Measurements from ENCODE around the gene ACSL5. TPM values are rescaled to one million over a fixed set of nuclear protein-coding genes. Genes with fewer than 3 reads are reported as not detected.
"Not testable (repeated sequence)": the region's sequence is repeated elsewhere in the genome, so short reads cannot be mapped to it uniquely, and the experiment has no call there.

ACSL5 gene
- total and polyA plus RNA-seq, 9 donors = 7.9 to 34.2 (median 20.6) TPM

- Histone ChIP-seq H3K4me3 (no peak overlapping the region), H3K36me3 (no peaks in the 10 kb centered on the region), H3K27ac (peak overlapping the region; percentile 37 to 50), H3K9me3 (no peaks in the 10 kb centered on the region), H3K27me3 (no peaks in the 10 kb centered on the region), H3K4me1 (ENCODE audit: insufficient read depth) (peaks cover 11% of the 10 kb centered on the region)
- WGBS, 3 donors = 67 to 78% (median 74%) methylated on average over 8 of the region's 8 CpGs
- TF ChIP-seq EP300 (IDR thresholded peaks at IDR 0.05) (no peak), POLR2A (IDR thresholded peaks at IDR 0.05) (no peak), CTCF (IDR thresholded peaks at IDR 0.05) (no peak)
- intact Hi-C loops (cut with DNase I) = no loop called here
- DNase-seq = no peak
These were observed 1.0 kb downstream of the ACSL5 start for GRCh38 chr10:112374724-112375541.

- TF ChIP-seq EP300 (IDR thresholded peaks at IDR 0.05) (no peak), CTCF (IDR thresholded peaks at IDR 0.05) (no peak), POLR2A (IDR thresholded peaks at IDR 0.05) (no peak)
- intact Hi-C loops (cut with DNase I) = no loop called here
- Histone ChIP-seq H3K4me3 (peak overlapping the region; percentile 26), H3K9me3 (no peaks in the 10 kb centered on the region), H3K27me3 (no peaks in the 10 kb centered on the region), H3K27ac (peak overlapping the region; percentile 37 to 50), H3K4me1 (ENCODE audit: insufficient read depth) (peaks cover 11% of the 10 kb centered on the region), H3K36me3 (no peaks in the 10 kb centered on the region)
- DNase-seq = peak; percentile 67 to 84 (median 74)
- WGBS, 3 donors = 17 to 40% (median 27%) methylated on average over 16 of the region's 16 CpGs
These were observed 1.9 kb downstream of the ACSL5 start for GRCh38 chr10:112375721-112376395.

GRCh38 chr10:112376396-112376790 is 2.5 kb downstream of the ACSL5 start:
- TF ChIP-seq POLR2A (IDR thresholded peaks at IDR 0.05) (no peak), EP300 (IDR thresholded peaks at IDR 0.05) (no peak), CTCF (IDR thresholded peaks at IDR 0.05) (no peak)
- H3K9me3 ChIP-seq = no peaks in the 10 kb centered on the region
- WGBS, 3 donors = 53 to 78% (median 57%) methylated on average over 11 of the region's 11 CpGs
- H3K36me3 ChIP-seq = no peaks in the 10 kb centered on the region
- peaks cover 11% of the 10 kb centered on the region for H3K4me1 ChIP-seq (ENCODE audit: insufficient read depth)
- no peaks in the 10 kb centered on the region for H3K27me3 ChIP-seq
- DNase-seq = no peak
- intact Hi-C loops (cut with DNase I) = no loop called here
- peak overlapping the region; percentile 26 for H3K4me3 ChIP-seq
- peak overlapping the region; percentile 37 to 50 for H3K27ac ChIP-seq

- DNase-seq; H3K9me3 ChIP-seq; H3K27ac ChIP-seq; H3K36me3 ChIP-seq; H3K27me3 ChIP-seq; intact Hi-C loops (cut with DNase I); H3K4me3 ChIP-seq: not testable (repeated sequence)
- 97 to 99% (median 98%) methylated on average over 9 of the region's 9 CpGs for WGBS, 3 donors
- peaks cover 11% of the 10 kb centered on the region for H3K4me1 ChIP-seq (ENCODE audit: insufficient read depth)
These were observed 3.2 kb downstream of the ACSL5 start for GRCh38 chr10:112377116-112377515.
